Measurements from ENCODE around the gene NETO2.
"Not testable (repeated sequence)": the region's sequence is repeated elsewhere in the genome, so short reads cannot be mapped to it uniquely, and the experiment has no call there.

NETO2 gene

GRCh38 chr16:47134550-47134949 is 9.2 kb downstream of the NETO2 start:
- no peak for DNase-seq

- no peak for DNase-seq
These were observed 11.4 kb downstream of the NETO2 start for GRCh38 chr16:47132308-47132707.

- no peak for DNase-seq
These were observed 13.8 kb downstream of the NETO2 start for GRCh38 chr16:47129755-47130435.

GRCh38 chr16:47127541-47127940 is 16.2 kb downstream of the NETO2 start:
- no peak for DNase-seq

GRCh38 chr16:47125757-47126156 is 18.0 kb downstream of the NETO2 start:
- DNase-seq, result no peak

GRCh38 chr16:47113130-47113529 is 30.6 kb downstream of the NETO2 start:
- no peak for DNase-seq

- no peak for DNase-seq
These were observed 32.8 kb downstream of the NETO2 start for GRCh38 chr16:47110939-47111338.

- DNase-seq, result no peak
These were observed 34.4 kb downstream of the NETO2 start for GRCh38 chr16:47109361-47109760.

GRCh38 chr16:47102921-47103320 is 40.8 kb downstream of the NETO2 start:
- DNase-seq, result not testable (repeated sequence)

GRCh38 chr16:47097154-47097553 is 46.6 kb downstream of the NETO2 start:
- DNase-seq, result not testable (repeated sequence)

GRCh38 chr16:47096297-47096696 is 47.4 kb downstream of the NETO2 start:
- DNase-seq, result no peak

- DNase-seq, result no peak
These were observed 59.5 kb downstream of the NETO2 start for GRCh38 chr16:47084198-47084597.

- no peak for DNase-seq
These were observed 61.5 kb downstream of the NETO2 start for GRCh38 chr16:47082099-47082865.

GRCh38 chr16:47081115-47081514 is 62.6 kb downstream of the NETO2 start:
- no peak for DNase-seq

- no peak for DNase-seq
These were observed 63.9 kb downstream of the NETO2 start for GRCh38 chr16:47079860-47080259.

GRCh38 chr16:47073223-47074155 is 70.3 kb downstream of the NETO2 start:
- no peak for DNase-seq

GRCh38 chr16:47072158-47072557 is 71.6 kb downstream of the NETO2 start:
- DNase-seq, result no peak

GRCh38 chr16:47069841-47070584 is 73.7 kb downstream of the NETO2 start:
- DNase-seq, result no peak

- DNase-seq, result no peak
These were observed 74.4 kb downstream of the NETO2 start for GRCh38 chr16:47069313-47069712.

- no peak for DNase-seq
These were observed 76.5 kb downstream of the NETO2 start for GRCh38 chr16:47067203-47067602.

GRCh38 chr16:47065766-47066688 is 77.7 kb downstream of the NETO2 start:
- DNase-seq, result no peak
